ENCODE results near the gene DYRK3. TPM values are rescaled to one million over a fixed set of nuclear protein-coding genes. Genes with fewer than 3 reads are reported as not detected.

The DYRK3 gene
- total and polyA plus RNA-seq, 2 of the 8 experiments (the other 6 are each of a cell fraction or from before 2014, with no cell fraction given), result 2.1 to 8.5 TPM

DNA sequence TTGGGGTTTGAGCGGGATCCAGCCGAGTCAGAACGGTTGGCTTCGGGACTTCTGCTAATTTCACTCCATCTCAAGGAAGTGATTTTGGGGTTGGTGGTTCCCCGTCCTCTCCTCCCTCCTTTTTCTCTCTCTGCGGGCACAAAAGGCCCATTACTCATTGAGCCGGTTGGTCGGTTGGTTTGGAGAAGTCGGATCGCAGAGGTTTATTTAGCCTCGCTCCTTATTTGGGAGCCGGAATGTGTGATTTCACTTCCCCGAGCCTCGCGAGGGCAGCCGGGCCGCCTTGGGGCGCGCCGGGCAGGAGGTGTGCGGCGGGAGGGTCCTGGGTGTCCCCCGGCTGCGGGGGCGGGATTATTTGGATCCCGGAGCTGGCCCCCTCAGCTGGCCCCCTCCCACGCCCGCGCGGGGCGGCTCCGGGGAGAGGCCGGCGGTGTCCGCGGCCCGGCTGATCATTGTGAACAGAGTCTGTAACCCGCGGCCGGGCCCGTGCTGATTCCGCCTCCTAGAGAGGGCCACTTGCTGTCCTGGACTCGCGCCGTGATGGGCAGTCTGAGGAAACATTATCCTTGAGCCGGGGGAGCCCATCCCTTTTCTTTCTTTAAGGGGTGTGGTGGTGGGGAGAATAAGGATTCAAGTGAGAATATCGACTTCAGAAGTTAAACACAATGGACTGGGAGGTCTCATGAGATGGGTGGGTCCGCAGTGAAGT is 50.6 kb downstream of the DYRK3 start (continued):
- TF ChIP-seq MAFK (IDR thresholded peaks at IDR 0.05; ENCODE audit: low read depth, low read length) (no peak), TCF12 (IDR thresholded peaks at IDR 0.05; ENCODE audit: low read depth, low read length) (no peak), POLR2A (IDR thresholded peaks at IDR 0.05; ENCODE audit: control extremely low read depth in 1 of 2, low read depth in 2 of 2, low read length in 2 of 2) (peak in 1 of 2 experiments; percentile 14; a peak in 1 of 3 replicates), POLR2AphosphoS5 (IDR thresholded peaks at IDR 0.05; ENCODE audit: low read depth, low read length) (no peak; the same call in 1 of the 2 replicates), TAF7 (optimal IDR thresholded peaks at IDR 0.05; ENCODE audit: borderline replicate concordance, low read depth, low read length) (no peak), SIX5 (IDR thresholded peaks at IDR 0.05; ENCODE audit: low read depth, low read length) (no peak), EZH2 (IDR thresholded peaks at IDR 0.05; ENCODE audit: low read depth, low read length, severe bottlenecking) (no peak), POU5F1 (IDR thresholded peaks at IDR 0.05; ENCODE audit: low read depth, low read length) (no peak), CHD2 (IDR thresholded peaks at IDR 0.05; ENCODE audit: low read length) (peak; percentile 71; the same call in 1 of the 2 replicates), EGR1 (IDR thresholded peaks at IDR 0.05; ENCODE audit: borderline replicate concordance, low read depth, low read length) (no peak; the same call in 1 of the 2 replicates), RBBP5 (IDR thresholded peaks at IDR 0.05; ENCODE audit: borderline replicate concordance, low read depth, low read length) (no peak), CREB1 (IDR thresholded peaks at IDR 0.05) (no peak), SIRT6 (IDR thresholded peaks at IDR 0.05; ENCODE audit: low read length) (no peak), SP4 (IDR thresholded peaks at IDR 0.05; ENCODE audit: low read length) (no peak), TBP (IDR thresholded peaks at IDR 0.05; ENCODE audit: low read depth, low read length) (0 out of 2 replicates have a peak, but pooled peaks have one; percentile 34), CHD1 (IDR thresholded peaks at IDR 0.05; ENCODE audit: low read depth, low read length) (no peak), BACH1 (IDR thresholded peaks at IDR 0.05; ENCODE audit: low read length) (0 out of 2 replicates have a peak, but pooled peaks have one; percentile 15), HDAC6 (IDR thresholded peaks at IDR 0.05; ENCODE audit: low read depth, low read length) (no peak), NRF1 (IDR thresholded peaks at IDR 0.05; ENCODE audit: low read depth, low read length) (no peak), CBX8 (IDR thresholded peaks at IDR 0.05; ENCODE audit: borderline replicate concordance, low read depth, low read length) (no peak), SAP30 (IDR thresholded peaks at IDR 0.05; ENCODE audit: insufficient read depth, insufficient replicate concordance, low read length) (no peak), SP1 (IDR thresholded peaks at IDR 0.05; ENCODE audit: low read depth, low read length) (no peak), BCL11A (IDR thresholded peaks at IDR 0.05; ENCODE audit: low read depth in 2 of 2, low read length in 2 of 2) (no peak), RXRA (IDR thresholded peaks at IDR 0.05; ENCODE audit: insufficient read depth, low read depth, low read length) (no peak), SRF (IDR thresholded peaks at IDR 0.05; ENCODE audit: low read depth, low read length) (peak; percentile 89)
- TF ChIP-seq, protein P1, sequence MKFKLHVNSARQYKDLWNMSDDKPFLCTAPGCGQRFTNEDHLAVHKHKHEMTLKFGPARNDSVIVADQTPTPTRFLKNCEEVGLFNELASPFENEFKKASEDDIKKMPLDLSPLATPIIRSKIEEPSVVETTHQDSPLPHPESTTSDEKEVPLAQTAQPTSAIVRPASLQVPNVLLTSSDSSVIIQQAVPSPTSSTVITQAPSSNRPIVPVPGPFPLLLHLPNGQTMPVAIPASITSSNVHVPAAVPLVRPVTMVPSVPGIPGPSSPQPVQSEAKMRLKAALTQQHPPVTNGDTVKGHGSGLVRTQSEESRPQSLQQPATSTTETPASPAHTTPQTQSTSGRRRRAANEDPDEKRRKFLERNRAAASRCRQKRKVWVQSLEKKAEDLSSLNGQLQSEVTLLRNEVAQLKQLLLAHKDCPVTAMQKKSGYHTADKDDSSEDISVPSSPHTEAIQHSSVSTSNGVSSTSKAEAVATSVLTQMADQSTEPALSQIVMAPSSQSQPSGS (IDR thresholded peaks at IDR 0.05; ENCODE audit: low read length), result no peak

Data from H1 (cell line).